ENCODE data around the gene FERMT1.

The FERMT1 gene

GRCh38 chr20:6028818-6029217, 94.0 kb downstream of the FERMT1 start:
- Histone ChIP-seq H3K4me3 (replicated peaks; ENCODE audit: insufficient read depth, low read length) (no peak overlapping the region), H3K27ac (replicated peaks) (no peak overlapping the region), H3K27me3 (ENCODE audit: insufficient read depth, poor library complexity, severe bottlenecking) (no peaks in the 10 kb centered on the region)
- DNase-seq (ENCODE audit: low read depth in 1 of 2, low spot score in 1 of 2): no peak
- TF ChIP-seq REST (IDR thresholded peaks at IDR 0.05; ENCODE audit: insufficient replicate concordance, low read depth): no peak
- no peak for TF ChIP-seq POLR2AphosphoS5 (IDR thresholded peaks at IDR 0.05; ENCODE audit: low read depth)
- TF ChIP-seq SPI1 (IDR thresholded peaks at IDR 0.05; ENCODE audit: borderline replicate concordance, low read depth): no peak
- TF ChIP-seq GABPA (IDR thresholded peaks at IDR 0.05; ENCODE audit: low read depth): no peak
- TF ChIP-seq, protein P1, sequence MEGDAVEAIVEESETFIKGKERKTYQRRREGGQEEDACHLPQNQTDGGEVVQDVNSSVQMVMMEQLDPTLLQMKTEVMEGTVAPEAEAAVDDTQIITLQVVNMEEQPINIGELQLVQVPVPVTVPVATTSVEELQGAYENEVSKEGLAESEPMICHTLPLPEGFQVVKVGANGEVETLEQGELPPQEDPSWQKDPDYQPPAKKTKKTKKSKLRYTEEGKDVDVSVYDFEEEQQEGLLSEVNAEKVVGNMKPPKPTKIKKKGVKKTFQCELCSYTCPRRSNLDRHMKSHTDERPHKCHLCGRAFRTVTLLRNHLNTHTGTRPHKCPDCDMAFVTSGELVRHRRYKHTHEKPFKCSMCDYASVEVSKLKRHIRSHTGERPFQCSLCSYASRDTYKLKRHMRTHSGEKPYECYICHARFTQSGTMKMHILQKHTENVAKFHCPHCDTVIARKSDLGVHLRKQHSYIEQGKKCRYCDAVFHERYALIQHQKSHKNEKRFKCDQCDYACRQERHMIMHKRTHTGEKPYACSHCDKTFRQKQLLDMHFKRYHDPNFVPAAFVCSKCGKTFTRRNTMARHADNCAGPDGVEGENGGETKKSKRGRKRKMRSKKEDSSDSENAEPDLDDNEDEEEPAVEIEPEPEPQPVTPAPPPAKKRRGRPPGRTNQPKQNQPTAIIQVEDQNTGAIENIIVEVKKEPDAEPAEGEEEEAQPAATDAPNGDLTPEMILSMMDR (IDR thresholded peaks at IDR 0.05; ENCODE audit: insufficient read depth, low read length): no peak

GRCh38 chr20:6026051-6026450, 96.8 kb downstream of the FERMT1 start:
- no peak for TF ChIP-seq POLR2AphosphoS5 (IDR thresholded peaks at IDR 0.05; ENCODE audit: low read depth)
- TF ChIP-seq GABPA (IDR thresholded peaks at IDR 0.05; ENCODE audit: low read depth): no peak
- TF ChIP-seq, protein P1 (IDR thresholded peaks at IDR 0.05; ENCODE audit: insufficient read depth, low read length): no peak
- no peak for TF ChIP-seq REST (IDR thresholded peaks at IDR 0.05; ENCODE audit: insufficient replicate concordance, low read depth)
- no peak for TF ChIP-seq SPI1 (IDR thresholded peaks at IDR 0.05; ENCODE audit: borderline replicate concordance, low read depth)
- Histone ChIP-seq H3K4me3 (replicated peaks; ENCODE audit: insufficient read depth, low read length) (no peak overlapping the region), H3K27me3 (ENCODE audit: insufficient read depth, poor library complexity, severe bottlenecking) (no peaks in the 10 kb centered on the region), H3K27ac (replicated peaks) (no peak overlapping the region)
- DNase-seq (ENCODE audit: low read depth in 1 of 2, low spot score in 1 of 2): no peak

Measured in HL-60 (cell line).